ENCODE measurements around the gene MFNG.

DNA sequence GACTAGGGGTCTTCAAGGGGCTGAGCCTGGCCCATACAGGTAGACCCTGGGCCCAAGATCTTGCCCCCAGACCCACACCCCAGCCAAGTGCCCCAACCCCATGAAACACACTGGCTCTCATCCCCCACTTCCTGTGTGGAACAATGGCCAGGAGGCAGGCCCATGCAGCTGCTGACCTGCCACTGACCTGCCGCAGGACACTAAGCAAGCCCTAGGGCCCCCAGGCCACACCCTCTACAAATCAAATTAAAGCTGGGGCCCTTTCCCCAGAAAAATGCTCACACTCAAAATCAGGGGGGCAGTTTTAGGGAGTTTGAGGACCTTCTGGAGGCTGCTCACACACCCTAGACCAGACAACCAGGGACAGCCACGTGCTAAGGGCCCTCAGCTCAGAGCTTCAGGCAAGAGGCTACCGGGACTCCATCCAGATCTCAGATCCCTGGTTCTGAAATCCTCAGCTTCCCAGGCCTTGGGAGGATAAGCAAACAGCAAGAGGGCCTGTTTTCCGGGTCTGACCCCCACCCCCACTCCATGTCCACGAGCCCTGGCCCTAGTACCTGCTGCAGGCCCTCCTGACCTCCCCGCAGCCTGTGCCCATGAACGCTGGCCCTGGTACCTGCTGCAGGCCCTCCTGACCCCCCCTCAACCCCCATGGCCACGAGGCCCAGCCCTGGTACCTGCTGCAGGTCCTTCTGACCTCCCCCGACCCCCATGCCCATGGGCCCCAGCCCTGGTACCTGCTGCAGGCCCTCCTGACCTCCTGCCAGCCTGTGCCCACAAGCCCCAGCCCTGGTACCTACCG lies 23.1 kb upstream of the MFNG start:
- TF ChIP-seq POLR2AphosphoS5 (IDR thresholded peaks at IDR 0.05) (no peak), POLR2A (IDR thresholded peaks at IDR 0.05) (no peak)
- TF ChIP-seq, protein P1, sequence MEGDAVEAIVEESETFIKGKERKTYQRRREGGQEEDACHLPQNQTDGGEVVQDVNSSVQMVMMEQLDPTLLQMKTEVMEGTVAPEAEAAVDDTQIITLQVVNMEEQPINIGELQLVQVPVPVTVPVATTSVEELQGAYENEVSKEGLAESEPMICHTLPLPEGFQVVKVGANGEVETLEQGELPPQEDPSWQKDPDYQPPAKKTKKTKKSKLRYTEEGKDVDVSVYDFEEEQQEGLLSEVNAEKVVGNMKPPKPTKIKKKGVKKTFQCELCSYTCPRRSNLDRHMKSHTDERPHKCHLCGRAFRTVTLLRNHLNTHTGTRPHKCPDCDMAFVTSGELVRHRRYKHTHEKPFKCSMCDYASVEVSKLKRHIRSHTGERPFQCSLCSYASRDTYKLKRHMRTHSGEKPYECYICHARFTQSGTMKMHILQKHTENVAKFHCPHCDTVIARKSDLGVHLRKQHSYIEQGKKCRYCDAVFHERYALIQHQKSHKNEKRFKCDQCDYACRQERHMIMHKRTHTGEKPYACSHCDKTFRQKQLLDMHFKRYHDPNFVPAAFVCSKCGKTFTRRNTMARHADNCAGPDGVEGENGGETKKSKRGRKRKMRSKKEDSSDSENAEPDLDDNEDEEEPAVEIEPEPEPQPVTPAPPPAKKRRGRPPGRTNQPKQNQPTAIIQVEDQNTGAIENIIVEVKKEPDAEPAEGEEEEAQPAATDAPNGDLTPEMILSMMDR (IDR thresholded peaks at IDR 0.05): no peak
